CD4-positive, alpha-beta T cell treated with Interleukin-15 for 1 hour (primary cell): ENCODE data around the gene VCX3B.
"Not testable (repeated sequence)": the region's sequence is repeated elsewhere in the genome, so short reads cannot be mapped to it uniquely, and the experiment has no call there.

Experiments used
- DNase-seq: peaks from one replicate; pipeline ENCODE4 v3.0.0-alpha.2; 2020

VCX3B gene

GRCh38 chrX:8464530-8464929 lies at the start of gene VCX3B:
Gene VCX3B, plus strand, starts transcription at chrX:8464830. Its CDS starts 621 bp downstream, at chrX:8465451.
- not testable (repeated sequence) for DNase-seq

GRCh38 chrX:8418301-8418700 lies 46.3 kb upstream of the VCX3B start:
- no peak for DNase-seq

- no peak for DNase-seq
Measured at GRCh38 chrX:8424912-8425311, 39.7 kb upstream of the VCX3B start.

DNA sequence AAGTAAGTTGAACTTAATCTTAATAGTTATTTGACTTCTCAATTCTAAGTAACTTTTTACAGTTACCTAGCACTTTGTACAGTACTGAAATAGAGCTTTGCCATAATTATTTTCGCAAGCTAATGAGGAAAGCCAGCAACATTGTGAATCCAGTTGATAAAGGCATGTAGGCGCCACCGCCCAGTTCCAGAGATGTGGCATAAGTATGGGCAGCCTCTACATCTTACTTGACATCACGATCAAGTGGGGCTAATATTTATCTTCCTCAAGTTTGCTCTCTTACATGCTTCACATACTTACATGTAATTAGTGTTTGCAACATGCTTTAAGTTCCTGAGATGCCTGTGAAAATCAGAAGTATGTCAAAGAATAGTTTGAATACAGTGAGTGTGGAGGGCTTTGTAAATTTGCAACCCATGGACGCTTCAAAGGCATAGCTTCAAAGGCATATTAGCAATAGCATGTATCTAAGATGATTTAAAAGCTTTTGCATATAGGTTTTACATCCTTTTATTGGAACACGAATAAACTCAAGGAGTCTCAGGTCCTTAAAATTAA lies 34.9 kb upstream of the VCX3B start:
- no peak for DNase-seq

DNA sequence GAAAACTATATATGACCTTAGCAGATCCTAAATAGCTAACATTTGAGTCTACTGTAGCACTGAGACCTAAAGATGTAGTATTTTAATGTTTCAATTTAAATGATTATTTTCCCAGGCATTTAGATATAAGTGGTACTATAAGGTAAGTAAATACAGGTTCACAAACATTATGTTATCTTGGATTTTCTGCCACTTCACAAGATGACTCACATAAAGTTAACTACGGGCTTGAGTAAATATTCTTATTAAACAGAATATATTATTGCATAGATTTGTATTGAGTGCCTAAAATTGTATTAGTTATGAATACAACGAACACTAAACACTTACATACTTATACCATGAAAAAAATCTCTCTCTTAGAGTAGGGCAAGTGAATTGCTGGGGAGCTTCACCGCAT lies 34.2 kb upstream of the VCX3B start:
- DNase-seq = no peak

DNA sequence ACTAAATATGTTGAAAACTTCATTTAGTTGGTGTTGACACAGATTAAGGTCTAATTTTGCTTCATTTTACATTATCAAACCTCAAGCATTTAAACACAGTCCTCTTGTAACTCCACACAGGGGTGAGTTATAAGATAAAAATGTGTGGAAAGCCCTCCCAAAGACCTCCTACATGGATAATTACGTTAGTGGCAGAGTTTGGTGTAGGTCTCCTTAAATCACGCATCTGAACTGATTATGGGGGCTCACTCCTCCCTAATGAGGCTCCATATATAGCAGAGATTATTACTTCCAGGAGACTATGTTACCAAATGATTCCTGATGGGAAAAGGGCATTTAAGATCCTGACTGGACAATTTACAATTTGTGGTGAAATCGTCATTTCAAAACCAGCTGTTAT lies 32.2 kb upstream of the VCX3B start:
- DNase-seq = no peak

DNA sequence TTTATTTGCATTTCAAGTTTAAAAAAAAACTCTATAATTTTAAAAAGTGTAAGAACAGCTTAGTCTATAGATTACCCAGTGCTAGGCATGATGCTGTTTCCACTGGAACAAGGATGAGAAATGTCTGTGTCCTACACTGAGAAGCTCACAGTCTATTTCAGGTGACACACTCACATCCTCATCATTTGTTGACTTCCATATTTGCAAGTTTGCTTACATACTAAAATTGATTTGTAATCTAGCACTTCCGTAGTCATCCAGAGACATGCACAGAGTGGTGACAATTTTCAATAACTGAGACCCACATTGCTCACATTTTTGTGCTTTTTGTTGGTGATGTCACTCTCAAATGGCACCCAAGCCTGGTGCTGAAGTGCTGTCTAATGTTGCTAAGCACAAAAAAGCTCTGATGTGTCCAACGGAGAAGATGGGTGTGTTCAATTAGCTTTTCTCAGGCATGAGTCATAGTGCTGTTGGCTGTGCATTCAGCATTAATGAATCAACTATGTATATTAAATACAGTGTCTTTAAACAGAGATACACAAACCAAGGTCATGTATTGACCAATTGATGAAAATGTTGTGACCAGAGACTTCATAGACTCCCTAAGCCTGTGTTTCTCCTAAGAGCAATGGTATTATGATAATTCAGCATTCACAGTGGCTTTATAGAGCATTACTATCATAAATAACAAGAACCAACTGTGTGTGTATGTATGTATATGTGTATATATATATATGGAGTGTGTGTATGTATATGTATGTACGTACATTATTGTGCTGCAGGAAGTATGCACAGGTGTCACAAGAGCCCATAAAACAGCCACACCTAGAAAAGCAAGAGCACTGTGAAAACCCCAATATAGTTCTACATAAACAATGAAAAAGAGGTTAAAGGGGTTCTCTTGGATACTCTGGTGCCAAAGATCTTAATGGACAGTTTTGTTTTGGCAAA lies 31.2 kb upstream of the VCX3B start:
- DNase-seq = no peak

DNA sequence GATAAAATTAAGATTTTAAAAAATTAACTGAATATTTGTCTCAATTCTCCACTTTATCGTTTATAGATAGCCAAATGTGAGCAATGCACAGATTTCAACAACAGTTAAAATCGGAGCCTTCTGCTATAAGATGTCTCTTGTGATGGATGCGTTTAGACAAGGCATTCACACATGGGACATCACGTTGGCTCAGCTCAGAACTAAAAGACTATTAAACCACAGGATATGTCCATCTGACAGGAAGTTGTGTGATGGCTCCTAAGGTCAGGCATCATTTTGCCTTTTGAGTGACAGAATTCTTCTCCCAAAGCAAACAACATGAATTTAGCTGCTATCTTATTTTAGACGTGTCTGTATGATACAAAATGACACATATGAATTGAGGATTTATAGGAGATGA lies 17.3 kb upstream of the VCX3B start:
- no peak for DNase-seq

DNA sequence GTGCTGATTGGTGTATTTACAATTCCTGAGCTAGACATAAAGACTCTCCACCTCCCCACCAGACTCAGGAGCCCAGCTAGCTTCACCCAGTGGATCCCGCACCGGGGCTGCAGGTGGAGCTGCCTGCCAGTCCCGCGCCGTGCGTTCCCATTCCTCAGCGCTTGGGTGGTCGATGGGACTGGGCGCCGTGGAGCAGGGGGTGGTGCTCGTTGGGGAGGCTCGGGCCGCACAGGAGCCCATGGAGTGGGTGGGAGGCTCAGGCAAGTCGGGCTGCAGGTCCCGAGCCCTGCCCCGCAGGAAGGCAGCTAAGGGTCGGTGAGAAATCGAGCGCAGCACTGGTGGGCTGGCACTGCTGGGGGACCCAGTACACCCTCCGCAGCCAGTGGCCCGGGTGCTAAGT lies 12.3 kb upstream of the VCX3B start:
- DNase-seq = not testable (repeated sequence)

GRCh38 chrX:8453611-8454010 lies 11.0 kb upstream of the VCX3B start:
- DNase-seq = no peak

DNA sequence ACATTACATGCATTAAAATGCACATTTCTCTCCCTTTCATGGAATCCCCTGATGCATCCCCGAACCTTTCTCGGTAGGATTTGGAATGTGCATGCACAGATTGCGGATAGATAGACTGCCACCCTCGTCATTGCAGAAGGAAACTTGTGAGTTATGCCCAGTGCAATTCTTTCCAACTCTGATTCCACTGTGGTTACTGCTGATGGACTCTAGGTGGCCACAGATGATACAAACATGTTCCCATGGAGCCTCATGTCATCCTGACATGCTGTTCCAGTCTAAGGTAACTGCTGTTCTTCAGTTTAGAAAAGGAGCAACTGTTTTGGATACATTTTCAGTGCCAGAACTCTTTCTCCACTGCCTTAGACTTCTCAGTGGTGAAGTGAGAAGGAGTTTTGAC lies 9.1 kb upstream of the VCX3B start:
- DNase-seq = no peak

- DNase-seq = no peak
Measured at GRCh38 chrX:8462488-8462887, 2.1 kb upstream of the VCX3B start.

DNA sequence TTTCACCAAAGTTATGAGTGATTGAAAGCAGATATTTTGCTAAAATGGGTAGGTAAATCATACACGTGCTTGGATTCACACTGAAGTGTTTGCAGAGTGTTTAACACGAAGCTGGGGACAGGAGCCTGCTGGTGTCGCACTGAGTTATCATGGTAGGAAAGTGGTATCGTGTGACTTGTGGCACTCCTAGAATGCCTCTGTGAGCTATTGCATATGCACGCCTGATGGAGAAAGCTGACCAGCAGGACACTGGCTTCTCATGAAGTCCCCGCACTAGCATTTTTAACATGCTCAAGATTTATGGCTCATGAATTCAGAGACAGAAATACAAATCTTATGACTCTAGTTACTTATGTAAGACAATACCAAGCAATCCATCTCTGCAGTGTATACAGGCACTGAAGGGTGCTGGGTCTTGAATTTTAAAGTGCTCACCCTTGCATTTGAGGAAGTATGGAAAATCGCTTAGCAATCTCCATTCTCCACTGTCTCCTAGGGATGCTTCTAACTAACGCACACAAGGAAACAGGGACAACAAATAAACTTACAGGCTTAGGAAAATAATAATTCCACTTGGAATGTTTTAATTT lies 19.8 kb downstream of the VCX3B start:
- DNase-seq = no peak

- DNase-seq = not testable (repeated sequence)
Measured at GRCh38 chrX:8495036-8495435, 30.4 kb downstream of the VCX3B start.

GRCh38 chrX:8500203-8500602 lies 35.6 kb downstream of the VCX3B start:
- no peak for DNase-seq

- DNase-seq = not testable (repeated sequence)
Measured at GRCh38 chrX:8502101-8502500, 37.5 kb downstream of the VCX3B start.

DNA sequence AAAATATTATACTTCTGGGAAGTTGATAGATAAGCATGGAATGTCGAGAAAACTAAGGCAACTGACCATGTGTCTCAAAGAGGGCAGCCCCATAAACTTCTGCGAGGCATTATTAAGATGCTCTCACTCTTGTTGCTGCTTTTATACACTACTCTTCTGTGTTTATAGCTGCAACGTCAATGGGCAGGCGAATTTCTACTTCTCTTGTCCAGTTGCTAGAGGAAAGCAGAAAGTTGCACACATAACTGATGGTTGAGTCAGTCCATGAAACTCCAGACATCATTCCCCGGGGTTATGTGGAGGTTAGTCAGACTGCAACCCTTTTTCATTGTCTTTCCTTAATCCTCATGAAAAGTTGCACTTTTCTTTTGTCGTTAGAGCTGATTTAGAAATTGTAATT lies 39.8 kb downstream of the VCX3B start:
- DNase-seq = no peak
